Activated T-cell treated with anti-CD3 and anti-CD28 coated beads, Interleukin-2, amount 50 U/mL, for 48 hours (primary cell): ENCODE data around the gene TLR10.

ENCODE experiments used
- DNase-seq, 2 experiments: peaks; one replicate each; pipeline ENCODE4 v3.0.0-alpha.2; 2020

The TLR10 gene

GRCh38 chr4:38765382-38765781 lies 17.4 kb downstream of the TLR10 start:
- DNase-seq = no peak

DNA sequence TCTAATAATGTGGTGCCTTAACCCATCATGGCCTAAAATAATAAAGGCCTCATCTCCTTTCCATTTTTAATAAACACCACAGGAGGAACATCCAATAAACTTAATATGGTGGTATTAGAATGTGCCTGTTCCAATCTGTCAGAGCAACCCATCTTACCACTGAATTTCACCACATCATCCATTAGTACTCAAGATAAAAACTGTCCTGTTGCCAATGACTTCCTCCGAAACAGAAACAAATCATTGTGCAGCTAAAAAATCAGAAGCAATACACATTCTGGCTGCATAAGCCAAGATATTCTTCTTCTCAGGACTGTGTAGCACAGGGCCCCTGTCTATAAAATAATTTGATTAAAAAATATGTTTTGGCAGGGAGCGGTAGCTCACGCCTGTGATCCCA lies 18.5 kb downstream of the TLR10 start:
- no peak for DNase-seq

- no peak for DNase-seq
These were observed 20.2 kb downstream of the TLR10 start for GRCh38 chr4:38762560-38762959.

DNA sequence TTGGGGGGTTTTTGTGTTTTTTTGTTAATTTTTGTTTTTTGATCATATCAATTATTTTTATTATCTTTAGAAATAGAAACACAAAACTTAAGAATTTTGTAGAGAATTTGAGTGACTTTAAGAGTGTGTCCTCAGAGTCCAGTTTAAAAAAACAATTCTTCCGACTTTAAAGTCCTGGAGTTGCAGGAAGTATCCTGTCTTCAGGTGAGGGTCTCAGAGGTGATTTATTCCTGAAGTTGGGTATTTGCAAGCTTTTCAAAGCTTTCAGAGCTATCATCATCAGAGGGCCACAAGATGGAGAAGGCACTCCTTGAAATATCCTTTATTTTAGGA lies 23.0 kb downstream of the TLR10 start:
- DNase-seq = no peak

DNA sequence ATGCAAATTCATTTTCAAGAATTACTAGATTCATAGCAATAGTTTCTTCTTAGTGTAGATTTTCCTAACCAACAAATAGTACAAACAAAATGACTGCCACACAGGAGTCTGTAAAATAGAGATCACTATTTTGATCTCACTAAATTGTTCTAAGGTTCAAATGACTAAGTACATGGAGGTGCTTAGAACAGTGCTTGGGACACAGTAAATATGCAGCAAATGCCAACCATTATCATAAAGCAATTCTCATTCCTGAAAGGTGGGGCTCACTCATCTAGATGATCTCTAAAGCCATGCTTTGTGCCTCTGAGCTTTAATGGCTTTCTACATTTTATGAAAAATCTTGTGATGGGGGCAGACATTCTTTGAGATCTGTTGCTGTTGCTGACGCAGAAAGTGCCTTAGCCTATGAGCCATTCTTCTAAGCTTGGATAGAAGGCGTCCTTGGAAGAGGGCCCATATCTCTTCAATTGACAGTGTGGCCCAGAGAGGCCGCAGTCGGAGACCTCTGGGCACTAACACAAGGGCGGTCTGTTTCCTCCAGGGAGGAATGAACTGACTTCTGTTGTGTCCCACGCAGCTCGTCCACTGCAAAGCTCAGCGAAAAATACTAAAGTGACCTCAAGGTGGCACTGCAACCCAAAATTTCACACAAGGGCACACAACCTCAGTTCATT lies 23.5 kb downstream of the TLR10 start:
- DNase-seq = peak; percentile 60 to 66

DNA sequence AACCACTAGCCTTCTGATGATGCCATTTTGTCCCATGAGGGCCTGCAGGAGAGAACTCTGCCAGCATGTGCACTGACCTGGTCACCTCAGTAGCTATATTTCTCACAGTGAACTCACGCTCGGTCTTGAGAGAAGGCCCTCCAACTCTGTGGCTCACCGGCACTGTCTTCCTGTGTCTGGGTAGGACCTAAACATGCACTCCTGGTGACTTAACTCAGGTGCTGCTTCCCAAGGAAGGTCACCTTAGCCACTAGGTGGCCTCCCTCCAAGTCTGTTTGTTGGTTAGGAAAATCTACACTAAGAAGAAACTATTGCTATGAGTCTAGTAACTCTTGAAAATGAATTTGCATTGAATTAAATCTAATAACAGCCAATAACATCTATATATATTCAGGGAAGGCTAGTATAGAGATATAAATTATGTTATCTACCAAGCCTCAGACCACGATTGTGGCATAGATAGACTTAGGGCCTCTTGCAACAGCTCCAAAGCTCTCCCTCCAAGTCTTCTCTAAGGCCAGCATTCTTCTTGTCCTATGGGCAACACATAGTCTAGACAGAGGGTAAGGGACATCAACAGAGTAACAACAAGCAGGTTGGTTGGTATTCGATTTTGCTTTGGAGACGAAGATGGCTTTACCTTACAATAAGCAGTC lies 24.7 kb downstream of the TLR10 start:
- no peak for DNase-seq

GRCh38 chr4:38752941-38753806 lies 29.6 kb downstream of the TLR10 start:
- DNase-seq = no peak

DNA sequence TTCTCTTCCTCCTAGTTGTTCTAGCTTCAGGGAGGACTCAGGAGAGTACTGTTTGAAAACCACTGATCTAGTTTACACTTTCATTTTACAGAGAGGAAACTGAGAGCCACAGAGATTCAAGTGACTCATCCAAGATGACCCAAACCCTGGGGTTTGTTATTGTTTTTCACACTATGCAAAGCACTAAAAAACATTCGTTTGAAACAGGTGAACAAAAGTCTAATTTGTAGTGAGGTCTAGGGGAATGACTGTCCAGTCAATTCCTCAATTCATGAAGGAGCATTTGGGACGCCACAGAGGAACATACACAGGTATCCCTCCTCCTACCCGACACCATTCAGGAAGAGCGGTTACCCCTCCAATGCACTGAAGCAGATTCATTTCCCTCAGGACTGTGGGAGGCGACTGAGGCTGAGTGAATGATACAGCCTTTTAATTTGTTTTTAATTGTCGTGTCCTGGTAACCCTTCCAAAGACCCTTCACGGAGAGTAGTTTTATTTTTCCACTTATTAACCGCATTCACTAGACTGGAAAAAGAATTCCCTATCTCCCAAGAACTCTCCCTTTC lies 30.3 kb downstream of the TLR10 start:
- DNase-seq = no peak

DNA sequence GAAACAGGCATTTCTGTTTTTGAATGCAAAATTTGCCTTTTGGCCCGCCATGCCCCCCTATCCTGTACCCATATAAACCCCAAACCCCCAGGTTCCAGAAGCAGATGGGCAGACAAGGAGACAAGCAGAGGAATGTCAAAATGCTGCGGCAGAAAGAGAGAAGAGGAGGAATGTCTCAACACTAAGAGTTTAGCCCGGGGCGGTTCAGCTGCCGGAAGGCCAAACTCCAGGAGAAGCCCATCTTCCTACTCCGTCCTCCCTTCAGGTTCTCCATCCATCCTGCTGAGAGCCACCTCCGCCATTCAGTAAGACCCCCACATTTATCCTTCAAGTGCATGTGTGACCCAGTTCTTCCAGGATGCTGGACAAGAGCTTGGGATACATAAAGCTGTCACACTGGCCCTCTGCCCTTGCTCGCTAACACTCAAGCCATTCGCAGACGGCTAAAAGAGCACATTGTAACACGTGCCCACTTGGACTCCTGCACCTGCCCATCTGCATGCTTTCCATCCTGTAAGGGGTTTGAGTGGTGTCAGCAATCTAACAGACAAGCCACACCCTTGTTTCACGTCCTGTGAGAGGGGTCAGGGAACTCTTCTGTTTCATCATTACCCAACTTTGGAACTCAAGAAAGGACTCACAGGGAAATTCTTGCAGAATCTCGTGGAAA lies 31.3 kb downstream of the TLR10 start:
- no peak for DNase-seq

DNA sequence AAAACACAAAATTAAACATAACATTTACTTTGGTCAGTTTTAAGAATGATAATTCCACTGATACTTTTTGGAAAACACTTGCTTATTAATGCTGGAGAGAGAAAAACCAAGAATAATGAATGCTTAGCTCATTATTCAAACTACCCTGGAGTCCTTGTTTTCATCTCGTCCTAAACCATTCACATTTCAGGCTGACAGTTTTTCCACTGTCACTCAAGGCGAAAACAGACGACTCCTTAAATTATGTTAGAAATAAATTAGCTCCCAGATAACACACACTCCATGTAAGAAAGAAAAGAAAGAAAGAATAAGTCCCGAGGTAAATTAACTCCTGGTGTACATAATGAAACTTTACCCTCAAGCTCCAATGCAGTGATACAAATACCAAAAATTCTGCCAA lies 33.5 kb downstream of the TLR10 start:
- no peak for DNase-seq

- no peak for DNase-seq
These were observed 35.2 kb downstream of the TLR10 start for GRCh38 chr4:38747629-38748028.

DNA sequence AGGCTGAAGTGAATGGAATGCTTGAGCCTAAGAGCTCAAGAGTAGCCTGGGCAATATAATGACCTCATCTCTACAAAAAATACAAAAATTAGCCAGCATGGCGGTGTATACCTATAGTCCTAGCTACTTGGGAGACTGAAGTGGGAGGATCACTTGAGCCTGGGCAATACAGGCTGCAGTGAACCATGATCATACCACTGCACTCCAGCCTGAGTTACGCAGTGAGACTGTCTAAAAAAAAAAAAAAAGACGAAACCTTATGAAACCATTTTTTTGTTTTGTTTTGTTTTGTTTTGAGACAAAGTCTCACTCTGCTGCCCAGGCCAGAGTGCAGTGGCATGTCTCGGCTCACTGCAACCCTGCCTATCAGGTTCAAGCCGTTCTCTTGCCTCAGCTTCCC lies 36.9 kb downstream of the TLR10 start:
- no peak for DNase-seq

DNA sequence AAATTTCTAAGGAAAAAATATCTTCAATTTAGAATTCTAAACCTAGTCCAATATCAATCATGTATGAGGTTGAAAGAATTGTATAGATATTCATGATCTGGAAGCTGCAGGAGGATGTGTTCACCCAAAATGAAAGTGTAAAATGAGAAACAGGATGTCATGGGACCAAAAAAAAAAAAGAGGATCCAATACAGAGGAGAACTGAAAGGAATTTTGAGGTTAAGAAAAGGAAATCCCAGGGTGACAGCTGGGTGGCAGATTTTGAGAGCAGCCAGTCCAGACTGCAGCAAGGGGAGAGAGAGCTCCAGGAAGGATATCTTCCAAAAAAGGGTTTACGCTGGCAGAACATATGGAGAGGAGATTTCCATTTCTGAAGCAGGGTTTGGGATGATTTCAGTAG lies 38.9 kb downstream of the TLR10 start:
- DNase-seq = no peak

GRCh38 chr4:38740303-38740702 lies 42.5 kb downstream of the TLR10 start:
- no peak for DNase-seq

- no peak for DNase-seq
These were observed 43.6 kb downstream of the TLR10 start for GRCh38 chr4:38738940-38739803.

DNA sequence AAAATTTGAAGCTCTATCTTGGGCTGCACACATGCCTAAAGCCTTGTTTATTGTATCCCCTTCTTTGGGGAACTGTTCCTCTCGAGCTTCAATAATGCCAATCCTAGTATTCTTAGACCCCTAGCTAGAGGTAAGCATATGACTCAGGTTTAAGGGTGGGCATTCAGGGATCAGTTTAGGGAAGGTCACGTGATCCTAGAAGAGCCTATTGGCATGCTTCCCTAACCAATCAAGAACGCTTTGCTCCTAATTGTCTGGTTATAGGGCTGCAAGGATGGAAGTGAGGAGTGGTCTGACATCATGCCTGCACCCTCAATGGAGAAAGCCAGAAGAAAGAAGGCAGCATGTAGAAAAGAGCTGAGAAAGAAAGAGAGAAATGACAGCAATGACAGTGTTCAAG lies 46.9 kb downstream of the TLR10 start:
- no peak for DNase-seq

GRCh38 chr4:38734911-38735310 lies 47.9 kb downstream of the TLR10 start:
- DNase-seq = no peak

- no peak for DNase-seq
These were observed 48.3 kb downstream of the TLR10 start for GRCh38 chr4:38734446-38734845.

DNA sequence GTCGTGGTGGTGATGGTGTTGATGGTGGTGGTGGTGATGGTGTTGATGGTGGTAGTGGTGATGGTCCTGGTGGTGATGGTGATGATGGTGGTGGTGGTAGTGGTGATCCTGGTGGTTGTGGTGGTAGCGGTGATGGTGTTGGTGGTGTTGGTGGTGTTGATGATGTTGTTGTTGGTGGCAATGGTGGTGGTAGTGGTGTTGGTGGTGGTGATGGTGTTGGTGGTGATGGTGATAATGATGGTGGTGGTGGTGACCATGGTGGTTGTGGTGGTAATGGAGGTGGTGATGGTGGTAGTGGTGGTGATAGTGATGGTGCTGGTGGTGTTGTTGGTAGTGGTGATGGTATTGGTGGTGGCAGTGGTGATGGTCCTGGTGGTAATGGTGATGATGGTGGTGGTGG lies 49.1 kb downstream of the TLR10 start:
- DNase-seq = no peak

- peak; percentile 89 to 92 for DNase-seq
These were observed 51.8 kb downstream of the TLR10 start for GRCh38 chr4:38730830-38731646.

DNA sequence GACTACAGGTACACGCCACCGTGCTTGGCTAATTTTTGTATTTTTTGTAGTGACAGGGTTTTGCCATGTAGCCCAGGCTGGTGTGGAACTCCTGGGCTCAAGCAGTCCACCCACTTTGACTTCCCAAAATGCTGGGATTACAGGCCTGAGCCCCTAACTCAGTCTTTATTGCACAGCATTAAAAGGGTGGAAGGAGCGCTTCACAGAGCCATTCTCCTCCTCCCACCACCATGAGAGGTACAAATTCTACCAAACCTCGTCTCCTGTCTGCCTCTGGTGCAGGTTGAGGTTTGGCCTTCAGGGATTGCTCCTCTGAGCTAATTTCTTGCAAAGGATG lies 52.3 kb downstream of the TLR10 start:
- DNase-seq = no peak
